Hepatocyte (in vitro differentiated cells): ENCODE measurements around the gene THAP5.

ENCODE experiments used
- CTCF ChIP-seq: fragments of 200-600 bp; sonication (generic); IDR thresholded peaks from 2 replicates; pipeline ENCODE4 v1.5.1; 2016; ENCODE audit warnings: antibody characterized with exemption, mild to moderate bottlenecking; ENCODE audit not compliant: poor library complexity
- EZH2 ChIP-seq: fragments of 200-600 bp; sonication (generic); IDR thresholded peaks from 2 replicates; pipeline ENCODE4 v1.6.1; 2016; ENCODE audit warnings: antibody characterized with exemption, mild to moderate bottlenecking, borderline replicate concordance

DNA sequence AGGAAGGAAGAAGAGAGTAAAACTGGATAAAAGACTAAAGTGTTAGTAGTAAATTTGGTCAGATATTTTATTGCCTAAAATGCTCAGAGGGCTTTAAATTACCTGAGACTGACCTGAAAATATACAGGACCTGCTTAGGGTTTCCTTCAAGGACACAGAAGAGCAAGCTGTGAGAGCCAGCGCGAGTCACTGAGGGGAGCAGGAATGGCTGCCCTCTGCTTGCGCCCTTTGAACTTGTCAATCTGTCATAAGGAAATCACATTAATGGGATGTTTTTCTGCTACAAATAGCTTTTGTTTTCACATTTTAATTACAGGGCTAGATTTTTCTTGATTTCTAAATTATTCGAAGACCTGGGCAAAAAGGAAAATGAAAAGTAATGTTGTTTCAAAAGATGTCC lies 27.1 kb upstream of the THAP5 start:
- TF ChIP-seq CTCF (no peak), EZH2 (no peak)
